ENCODE results near the gene CSPG4. TPM values are rescaled to one million over a fixed set of nuclear protein-coding genes. Genes with fewer than 3 reads are reported as not detected.
"Not testable (repeated sequence)": the region's sequence is repeated elsewhere in the genome, so short reads cannot be mapped to it uniquely, and the experiment has no call there.

Gene CSPG4
- total and polyA plus RNA-seq, 12 donors, result 7.4 to 19.8 (median 12.1) TPM

- ATAC-seq (no peak), DNase-seq (no peak)
- H3K27me3 ChIP-seq, result peaks cover 0 to 3% (median 0%) of the 10 kb centered on the region in 7 donors
- no peak overlapping the region for H3K27ac ChIP-seq
- WGBS, 2 donors, result 86 to 89% methylated on average over 1 of the region's 1 CpG
- H3K36me3 ChIP-seq, result no peaks in the 10 kb centered on the region
- intact Hi-C loops (cut with DNase I), result no loop called here
- H3K4me1 ChIP-seq, result no peaks in the 10 kb centered on the region
- H3K4me3 ChIP-seq, result no peak overlapping the region
- H3K9me3 ChIP-seq, result no peaks in the 10 kb centered on the region
- TF ChIP-seq, protein P1, sequence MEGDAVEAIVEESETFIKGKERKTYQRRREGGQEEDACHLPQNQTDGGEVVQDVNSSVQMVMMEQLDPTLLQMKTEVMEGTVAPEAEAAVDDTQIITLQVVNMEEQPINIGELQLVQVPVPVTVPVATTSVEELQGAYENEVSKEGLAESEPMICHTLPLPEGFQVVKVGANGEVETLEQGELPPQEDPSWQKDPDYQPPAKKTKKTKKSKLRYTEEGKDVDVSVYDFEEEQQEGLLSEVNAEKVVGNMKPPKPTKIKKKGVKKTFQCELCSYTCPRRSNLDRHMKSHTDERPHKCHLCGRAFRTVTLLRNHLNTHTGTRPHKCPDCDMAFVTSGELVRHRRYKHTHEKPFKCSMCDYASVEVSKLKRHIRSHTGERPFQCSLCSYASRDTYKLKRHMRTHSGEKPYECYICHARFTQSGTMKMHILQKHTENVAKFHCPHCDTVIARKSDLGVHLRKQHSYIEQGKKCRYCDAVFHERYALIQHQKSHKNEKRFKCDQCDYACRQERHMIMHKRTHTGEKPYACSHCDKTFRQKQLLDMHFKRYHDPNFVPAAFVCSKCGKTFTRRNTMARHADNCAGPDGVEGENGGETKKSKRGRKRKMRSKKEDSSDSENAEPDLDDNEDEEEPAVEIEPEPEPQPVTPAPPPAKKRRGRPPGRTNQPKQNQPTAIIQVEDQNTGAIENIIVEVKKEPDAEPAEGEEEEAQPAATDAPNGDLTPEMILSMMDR (IDR thresholded peaks at IDR 0.05), result no peak
Measured at GRCh38 chr15:75745305-75745704, 32.7 kb upstream of the CSPG4 start.

DNA sequence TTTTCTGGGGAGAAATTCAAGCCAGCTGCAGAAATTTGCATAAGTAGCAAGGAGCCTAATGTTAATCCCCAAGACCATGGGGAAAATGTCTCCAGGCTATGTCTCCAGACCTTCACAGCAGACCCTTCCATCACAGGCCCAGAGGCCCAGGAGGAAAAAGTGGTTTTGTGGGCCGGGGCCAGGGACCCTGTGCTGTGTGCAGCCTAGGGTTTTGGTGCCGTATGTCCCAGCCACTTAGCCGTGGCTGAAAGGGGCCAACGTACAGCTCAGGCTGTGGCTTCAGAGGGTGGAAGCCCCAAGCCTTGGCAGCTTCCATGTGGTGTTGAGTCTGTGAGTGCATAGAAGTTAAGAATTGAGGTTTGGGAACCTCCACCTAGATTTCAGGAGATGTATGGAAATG is 29.7 kb upstream of the CSPG4 start:
- H3K4me3 ChIP-seq; H3K9me3 ChIP-seq; ATAC-seq; H3K27ac ChIP-seq; DNase-seq; intact Hi-C loops (cut with DNase I); H3K27me3 ChIP-seq; H3K36me3 ChIP-seq: not testable (repeated sequence)
- WGBS, 2 donors, result 94 to 95% methylated on average over 4 of the region's 4 CpGs
- H3K4me1 ChIP-seq, result peaks cover 6 to 19% (median 14%) of the 10 kb centered on the region in 9 donors

- intact Hi-C loops (cut with DNase I), result loop anchor here in 1 of 10 donors (10.0 kb wide), 2 partner anchors 55 kb away; no protein-coding TSS in a partner anchor
- 97 to 99% methylated on average over 5 of the region's 5 CpGs for WGBS, 2 donors
- ATAC-seq, result no peak
- peaks cover 6 to 27% (median 14%) of the 10 kb centered on the region in 9 donors for H3K4me1 ChIP-seq
- no peak for DNase-seq
- H3K36me3 ChIP-seq, result no peaks in the 10 kb centered on the region
- TF ChIP-seq, protein P1 (IDR thresholded peaks at IDR 0.05), result no peak
- H3K27me3 ChIP-seq, result no peaks in the 10 kb centered on the region
- no peak overlapping the region for H3K4me3 ChIP-seq
- no peak overlapping the region for H3K27ac ChIP-seq
- no peaks in the 10 kb centered on the region for H3K9me3 ChIP-seq
Measured at GRCh38 chr15:75739791-75740190, 27.1 kb upstream of the CSPG4 start.

GRCh38 chr15:75738647-75739325 is 26.1 kb upstream of the CSPG4 start:
- peak overlapping the region; percentile 59 to 93 (median 72) for H3K4me3 ChIP-seq
- DNase-seq (peak; percentile 93 to 95), ATAC-seq (peak; percentile 96 to 99 (median 98))
- peaks cover 6 to 32% (median 14%) of the 10 kb centered on the region in 9 donors for H3K4me1 ChIP-seq
- 6 to 7% methylated on average over 54 of the region's 54 CpGs for WGBS, 2 donors
- H3K36me3 ChIP-seq, result no peaks in the 10 kb centered on the region
- H3K27me3 ChIP-seq, result no peaks in the 10 kb centered on the region
- intact Hi-C loops (cut with DNase I), result loop anchor here in 1 of 10 donors (10.0 kb wide), 2 partner anchors 54 to 56 kb away; no protein-coding TSS in a partner anchor
- TF ChIP-seq, protein P1 (IDR thresholded peaks at IDR 0.05), result no peak
- no peaks in the 10 kb centered on the region for H3K9me3 ChIP-seq
- H3K27ac ChIP-seq, result peak overlapping the region in 4 of 10 donors; percentile 20 to 54 (median 43)

Measured in heart right ventricle (tissue), 16 donors.